HK-2 (cell line): ENCODE data around the gene CNTNAP2.
"Not testable (repeated sequence)": the region's sequence is repeated elsewhere in the genome, so short reads cannot be mapped to it uniquely, and the experiment has no call there.

ENCODE experiments used
- DNase-seq: peaks from one replicate; pipeline ENCODE4 v3.0.0-alpha.2; 2018; ENCODE audit not compliant: unreplicated experiment

Gene CNTNAP2

GRCh38 chr7:147096629-147097028 is 980.0 kb downstream of the CNTNAP2 start:
- no peak for DNase-seq

- DNase-seq, result no peak
These were observed 986.6 kb downstream of the CNTNAP2 start for GRCh38 chr7:147103224-147103623.

GRCh38 chr7:147106746-147107145 is 990.1 kb downstream of the CNTNAP2 start:
- DNase-seq, result no peak

GRCh38 chr7:147114525-147114924 is 997.9 kb downstream of the CNTNAP2 start:
- not testable (repeated sequence) for DNase-seq

- no peak for DNase-seq
These were observed 1019.8 kb downstream of the CNTNAP2 start for GRCh38 chr7:147136352-147136751.

GRCh38 chr7:147145194-147145593 is 1028.6 kb downstream of the CNTNAP2 start:
- no peak for DNase-seq

- DNase-seq, result no peak
These were observed 1029.6 kb downstream of the CNTNAP2 start for GRCh38 chr7:147146169-147146568.

- DNase-seq, result no peak
These were observed 1035.1 kb downstream of the CNTNAP2 start for GRCh38 chr7:147151661-147152060.

- DNase-seq, result no peak
These were observed 1037.0 kb downstream of the CNTNAP2 start for GRCh38 chr7:147153571-147153970.

GRCh38 chr7:147161405-147161804 is 1044.8 kb downstream of the CNTNAP2 start:
- no peak for DNase-seq

GRCh38 chr7:147170341-147171012 is 1053.9 kb downstream of the CNTNAP2 start:
- no peak for DNase-seq

GRCh38 chr7:147171013-147171391 is 1054.4 kb downstream of the CNTNAP2 start:
- no peak for DNase-seq

GRCh38 chr7:147173883-147174282 is 1057.3 kb downstream of the CNTNAP2 start:
- DNase-seq, result no peak

- no peak for DNase-seq
These were observed 1066.3 kb downstream of the CNTNAP2 start for GRCh38 chr7:147182874-147183273.

- no peak for DNase-seq
These were observed 1066.7 kb downstream of the CNTNAP2 start for GRCh38 chr7:147183276-147183675.

- no peak for DNase-seq
These were observed 1071.9 kb downstream of the CNTNAP2 start for GRCh38 chr7:147188467-147188866.

- DNase-seq, result no peak
These were observed 1076.9 kb downstream of the CNTNAP2 start for GRCh38 chr7:147193476-147193875.

GRCh38 chr7:147196481-147196880 is 1079.9 kb downstream of the CNTNAP2 start:
- DNase-seq, result no peak

- DNase-seq, result no peak
These were observed 1080.4 kb downstream of the CNTNAP2 start for GRCh38 chr7:147197006-147197405.

GRCh38 chr7:147199868-147200267 is 1083.3 kb downstream of the CNTNAP2 start:
- DNase-seq, result no peak

GRCh38 chr7:147207988-147208387 is 1091.4 kb downstream of the CNTNAP2 start:
- DNase-seq, result no peak

- DNase-seq, result no peak
These were observed 1114.7 kb downstream of the CNTNAP2 start for GRCh38 chr7:147231275-147231674.

GRCh38 chr7:147235645-147236382 is 1119.2 kb downstream of the CNTNAP2 start:
- no peak for DNase-seq
